ENCODE results near the gene IGSF22.

IGSF22 gene

DNA sequence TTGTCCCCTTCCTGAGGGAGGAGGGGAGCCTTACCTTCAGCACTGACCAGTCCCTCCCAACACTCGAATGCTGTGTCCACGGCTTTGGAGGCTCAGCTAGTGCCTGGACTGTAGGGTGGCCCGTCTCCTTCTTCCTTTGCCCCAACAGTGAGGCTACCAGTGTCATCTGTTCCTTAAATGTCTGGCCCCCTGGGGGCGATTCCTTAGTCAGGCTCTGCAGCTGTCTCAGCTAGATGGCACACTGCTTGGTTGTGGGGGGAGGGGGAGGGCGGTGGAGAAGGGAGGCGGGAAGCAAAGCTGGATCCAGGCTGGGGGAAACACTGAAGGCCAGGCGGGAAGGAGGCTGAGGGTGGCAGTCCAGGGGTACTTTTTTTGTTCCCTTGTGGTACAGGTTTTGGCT is at the start of gene IGSF22:
IGSF22 (minus strand) TSS at position 149 of the 400 bp plus-strand sequence. CDS start 1,952 bp downstream, outside the sequence.
- DNase-seq, result no peak

- DNase-seq, result no peak
These were observed 48.8 kb upstream of the IGSF22 start for GRCh38 chr11:18774801-18775200.

DNA sequence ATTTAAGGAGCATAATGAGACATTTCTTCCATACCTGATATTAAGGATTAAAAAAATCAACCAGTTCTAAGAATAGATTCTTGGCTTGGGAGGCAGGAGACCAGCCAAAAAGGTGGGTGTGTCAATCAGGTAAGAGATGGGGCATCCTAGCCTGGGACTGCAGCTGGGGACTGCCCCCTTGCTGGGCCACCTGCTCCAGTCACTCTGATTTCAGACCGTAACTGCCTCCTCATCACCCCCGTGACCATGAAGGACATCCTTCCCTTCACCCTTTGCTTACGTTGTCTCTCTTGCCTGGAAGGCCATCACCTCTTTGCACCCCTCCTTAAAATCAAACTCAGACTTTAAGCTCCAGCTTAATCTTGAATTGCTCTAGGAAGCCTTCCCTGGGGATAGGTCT is 47.7 kb upstream of the IGSF22 start:
- no peak for DNase-seq

DNA sequence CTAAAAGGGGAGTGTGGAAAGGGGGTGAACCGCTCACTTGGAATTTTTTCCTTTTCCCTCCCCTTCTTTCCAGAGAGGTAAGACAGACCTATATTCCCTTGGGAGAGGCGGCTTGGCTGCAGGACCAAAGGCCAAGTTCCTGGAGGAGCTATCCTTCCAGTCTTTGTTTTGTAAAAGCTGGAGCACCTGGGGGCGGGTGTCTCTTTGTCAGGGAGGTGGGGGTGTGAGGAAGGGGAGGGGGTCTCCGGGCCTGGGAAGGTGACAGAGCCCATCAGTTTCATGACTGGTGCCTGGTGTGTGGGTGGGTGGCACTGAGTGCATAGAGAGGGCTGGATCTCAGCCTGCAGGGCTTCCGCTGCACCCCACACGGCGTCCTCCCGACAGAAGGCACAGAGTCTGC is 47.1 kb upstream of the IGSF22 start:
- no peak for DNase-seq

DNA sequence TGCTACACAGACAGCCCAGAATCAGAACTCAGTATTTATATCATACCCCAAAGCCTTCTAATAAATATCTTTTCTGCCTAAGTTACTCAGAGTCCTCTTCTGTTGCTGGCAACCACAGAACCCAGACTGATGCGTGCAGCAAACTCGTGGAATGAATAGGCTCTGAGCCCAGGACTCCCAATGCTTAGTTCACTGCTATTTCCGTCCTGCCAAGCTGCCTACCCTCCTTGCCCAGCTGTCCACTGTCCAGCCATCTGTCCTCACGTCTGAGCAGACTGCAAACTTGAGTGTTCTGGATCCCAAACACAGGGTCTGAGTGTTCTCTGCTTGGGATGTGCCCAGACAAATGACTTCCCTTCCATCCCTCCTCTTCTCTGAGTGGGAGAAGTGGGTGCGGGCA is 46.2 kb upstream of the IGSF22 start:
- no peak for DNase-seq

GRCh38 chr11:18771266-18772035 is 45.5 kb upstream of the IGSF22 start:
- DNase-seq, result no peak

- DNase-seq, result no peak
These were observed 44.6 kb upstream of the IGSF22 start for GRCh38 chr11:18770479-18771125.

DNA sequence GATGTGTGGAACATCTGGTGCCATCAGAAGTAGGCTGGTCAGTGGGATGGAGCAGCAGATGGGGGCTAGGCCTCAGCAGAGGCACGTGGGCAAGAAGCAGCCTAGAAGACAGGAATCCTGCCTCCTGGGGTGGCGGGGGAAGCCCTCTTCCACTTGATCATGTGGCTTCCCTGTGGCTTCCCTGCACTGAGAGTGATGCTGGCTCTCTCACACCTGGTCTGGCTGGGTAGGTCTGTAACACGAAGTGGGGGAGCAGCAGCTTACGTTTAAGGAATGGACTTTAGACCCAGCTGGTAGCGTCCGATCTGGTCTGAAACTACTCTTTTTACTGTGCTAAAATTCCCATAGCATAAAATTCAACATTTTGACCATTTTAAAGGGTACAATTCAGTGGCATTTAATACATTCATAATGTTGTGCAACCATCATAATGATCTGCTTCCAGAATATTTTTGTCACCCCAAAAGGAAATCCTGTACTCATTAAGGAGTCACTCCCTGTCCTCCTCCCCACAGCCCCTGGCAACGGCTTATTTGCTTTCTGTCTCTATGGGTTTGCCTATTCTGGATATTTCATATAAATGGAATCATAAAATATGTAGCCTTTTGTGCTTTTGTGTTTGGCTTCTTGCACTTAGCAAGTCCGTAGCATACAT is 43.9 kb upstream of the IGSF22 start:
- no peak for DNase-seq

- no peak for DNase-seq
These were observed 43.0 kb upstream of the IGSF22 start for GRCh38 chr11:18768978-18769377.

DNA sequence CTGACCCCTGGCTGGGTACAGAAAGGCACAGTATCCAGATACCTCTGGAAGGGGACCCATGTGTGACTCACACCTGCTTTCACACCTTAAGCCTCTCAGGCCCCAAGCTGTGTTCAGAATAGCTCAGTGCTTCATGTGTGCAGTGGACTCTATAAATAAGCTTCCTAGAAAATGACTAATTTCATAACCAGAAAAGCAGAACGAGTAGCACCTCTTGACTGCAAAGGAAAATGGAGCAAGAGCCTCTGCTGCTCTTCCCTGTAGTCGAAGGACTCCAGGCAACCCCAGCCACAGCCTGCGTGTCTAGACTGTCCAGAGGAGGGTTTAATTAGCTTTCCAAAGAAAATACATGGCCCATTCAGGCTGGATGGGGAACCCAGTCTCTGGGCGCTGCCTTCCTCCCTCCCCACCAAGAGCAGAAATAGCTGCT is 42.5 kb upstream of the IGSF22 start:
- no peak for DNase-seq

DNA sequence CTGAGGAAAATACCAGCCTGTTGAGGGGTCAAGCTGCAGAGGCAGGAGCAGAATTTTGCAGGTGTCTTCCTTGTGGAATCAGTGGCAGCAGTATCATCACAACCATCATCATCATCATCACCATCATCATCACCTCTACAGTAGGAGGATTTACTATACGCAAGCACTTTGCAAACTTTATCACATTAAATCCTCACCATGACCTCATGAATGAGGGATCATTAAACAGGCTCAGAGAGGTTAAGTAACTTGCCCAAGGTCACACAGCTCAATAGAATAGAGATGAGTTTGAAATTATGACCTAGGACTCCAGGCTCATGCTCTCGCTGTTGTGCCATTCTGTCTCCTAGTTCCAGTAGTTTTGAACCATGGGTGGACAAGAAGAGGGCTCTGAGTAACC is 40.0 kb upstream of the IGSF22 start:
- no peak for DNase-seq

DNA sequence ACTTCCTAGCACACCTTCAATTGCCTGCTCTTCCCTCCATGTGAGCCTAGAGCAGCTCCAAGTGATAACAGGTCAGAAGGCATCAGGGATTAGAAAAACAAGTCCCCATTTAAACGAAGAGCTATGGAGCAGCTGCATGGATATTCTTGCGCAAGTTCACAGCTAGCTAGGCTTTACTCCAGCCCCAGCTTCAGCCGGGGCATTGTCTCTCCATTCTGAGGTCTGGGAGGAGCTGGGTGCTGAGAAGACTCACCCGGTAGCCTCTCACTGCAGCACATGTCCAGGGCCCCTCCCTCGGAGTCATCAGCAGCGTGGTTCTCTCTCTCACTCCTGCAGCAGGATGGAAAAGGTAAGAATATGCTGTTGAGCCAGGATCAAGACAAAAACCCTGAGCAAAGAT is 39.6 kb upstream of the IGSF22 start:
- no peak for DNase-seq

GRCh38 chr11:18761741-18762140 is 35.8 kb upstream of the IGSF22 start:
- DNase-seq, result no peak

- DNase-seq, result no peak
These were observed 35.2 kb upstream of the IGSF22 start for GRCh38 chr11:18761144-18761543.

DNA sequence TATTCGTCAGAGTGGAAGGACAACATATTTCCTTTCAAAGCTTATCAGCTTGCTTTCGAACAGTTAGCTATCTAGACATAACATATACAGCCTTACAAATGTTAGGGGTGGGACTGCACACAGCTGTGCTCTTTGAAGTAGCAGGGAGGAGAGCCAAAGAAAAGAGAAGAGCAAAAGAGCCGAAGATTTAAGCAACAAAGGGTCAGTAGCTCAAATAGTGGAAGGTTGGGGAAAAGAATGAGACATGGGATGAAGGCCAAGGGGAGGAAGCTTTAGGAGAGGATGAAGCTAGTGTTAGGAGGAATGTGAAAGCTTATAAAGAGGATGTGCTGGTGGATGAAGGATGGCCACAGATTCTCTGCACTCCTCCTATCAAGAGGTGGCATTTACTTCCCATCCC is 31.8 kb upstream of the IGSF22 start:
- no peak for DNase-seq

- DNase-seq, result no peak
These were observed 30.9 kb upstream of the IGSF22 start for GRCh38 chr11:18756889-18757288.

DNA sequence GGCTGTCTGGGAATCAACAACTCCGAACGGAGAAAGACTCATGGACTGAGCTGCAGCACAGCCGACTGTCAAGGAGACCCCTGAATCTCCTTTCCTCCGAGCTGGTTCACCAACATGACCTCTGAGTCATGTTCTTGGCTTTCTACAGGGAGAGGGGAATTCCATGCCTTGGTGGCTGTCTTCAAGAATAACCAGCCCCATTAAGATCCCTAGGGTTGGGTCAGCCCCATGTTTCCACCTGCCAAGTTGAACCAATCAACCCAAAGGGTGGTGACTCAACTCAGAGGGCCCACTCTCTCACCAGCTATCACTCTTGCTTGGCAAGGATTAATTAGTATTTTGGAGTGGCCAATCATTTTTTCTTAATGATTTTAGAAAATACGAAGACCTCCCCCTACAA is 28.3 kb upstream of the IGSF22 start:
- DNase-seq, result no peak

GRCh38 chr11:18752502-18752901 is 26.5 kb upstream of the IGSF22 start:
- no peak for DNase-seq

DNA sequence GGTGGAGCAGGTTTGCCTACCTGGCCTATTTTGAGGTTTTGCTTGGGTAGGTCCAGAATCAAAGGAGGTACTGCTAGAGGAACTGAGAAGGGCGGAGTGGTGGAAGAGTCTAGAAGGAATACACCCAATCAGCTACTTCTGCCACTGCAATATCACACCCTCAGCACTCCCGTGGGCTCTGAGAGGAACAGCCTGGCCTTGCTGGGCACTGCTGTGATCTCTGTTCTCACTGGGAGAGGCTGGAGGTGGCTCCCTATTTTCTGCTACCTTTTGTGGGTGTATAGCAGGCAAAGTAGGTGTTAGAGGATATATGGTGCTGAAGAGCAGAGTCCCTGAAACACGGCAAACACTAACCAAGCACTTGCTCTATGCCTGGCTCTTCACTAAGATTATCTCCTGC is 25.0 kb upstream of the IGSF22 start:
- DNase-seq, result no peak

DNA sequence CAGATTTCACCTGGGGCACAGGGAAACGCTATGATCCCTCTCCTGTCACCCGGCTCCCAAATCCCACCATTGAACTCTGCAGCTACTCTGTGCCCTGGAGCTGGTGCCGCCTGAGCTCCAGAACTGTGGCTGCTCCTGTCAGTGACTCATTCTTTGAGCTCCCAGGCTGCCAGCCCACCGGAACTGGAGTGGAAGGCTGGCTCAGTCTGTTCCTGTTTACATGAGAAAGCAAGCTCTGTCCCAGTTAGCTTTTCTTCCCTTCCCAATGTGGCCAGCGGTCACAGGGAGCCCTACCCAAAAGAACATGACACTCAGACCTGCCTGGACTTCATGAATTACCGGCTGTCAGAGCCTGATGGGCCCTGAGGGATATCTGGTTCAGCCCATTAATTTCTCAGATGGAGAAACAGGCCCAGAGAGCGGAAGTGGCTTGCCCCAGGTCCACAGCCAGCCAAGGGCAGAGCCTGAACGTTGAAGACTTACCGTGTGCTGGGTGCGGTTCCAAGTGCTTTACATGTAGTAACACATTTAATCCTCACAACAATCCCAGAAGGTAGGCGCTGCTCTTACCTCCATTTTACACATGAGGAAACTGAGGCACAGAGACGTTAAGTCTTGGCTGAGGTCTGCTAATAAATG is 23.8 kb upstream of the IGSF22 start:
- DNase-seq, result no peak

DNA sequence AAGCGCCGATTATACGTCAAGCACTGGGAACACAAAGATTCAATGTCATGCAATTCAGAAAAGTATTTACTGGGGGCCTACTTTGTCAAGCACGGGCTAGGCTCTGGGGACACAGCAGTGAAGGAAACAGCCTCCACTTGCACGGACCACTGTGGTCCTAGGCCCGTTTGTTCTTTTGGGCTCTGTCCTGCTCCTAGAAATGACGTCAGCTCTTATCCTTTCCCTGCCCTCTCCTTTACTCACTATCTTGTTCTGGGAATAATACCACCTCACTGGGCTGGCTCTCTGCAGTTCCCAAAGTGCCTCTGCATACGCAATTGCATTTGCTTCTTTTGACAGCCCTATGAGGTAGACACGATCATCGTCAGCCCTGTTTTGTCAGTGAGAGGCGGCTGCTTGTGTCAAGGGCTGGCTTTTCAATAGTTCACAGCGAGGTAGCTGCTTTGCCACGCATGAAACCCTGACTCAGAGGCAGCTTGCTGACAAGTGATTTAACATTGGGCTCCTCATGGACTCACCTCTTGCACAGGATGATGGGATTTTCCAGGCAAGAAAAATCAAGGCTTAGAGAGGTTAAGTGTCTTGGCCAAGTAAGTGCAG is 22.9 kb upstream of the IGSF22 start:
- DNase-seq, result no peak

DNA sequence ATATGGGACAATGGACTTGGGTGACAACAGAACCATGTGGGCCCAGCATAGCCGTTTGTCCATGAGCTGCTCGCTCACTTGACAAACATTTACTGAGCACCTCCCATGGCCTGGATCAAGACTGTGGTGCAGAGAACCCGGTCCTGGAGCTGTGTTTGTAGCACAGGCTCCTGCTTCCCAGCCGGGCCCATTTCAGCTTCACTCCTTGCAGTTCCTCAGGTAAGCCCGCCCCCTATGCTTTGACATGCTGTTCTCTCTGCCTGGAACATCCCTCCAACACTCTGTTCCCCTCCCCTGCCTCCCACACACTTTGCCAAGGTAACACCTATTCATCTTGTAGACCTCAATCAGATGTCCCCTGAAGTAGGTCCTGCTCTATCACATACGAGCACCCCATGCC is 19.3 kb upstream of the IGSF22 start:
- DNase-seq, result no peak

GRCh38 chr11:18743900-18744514 is 18.0 kb upstream of the IGSF22 start:
- DNase-seq, result no peak
